SH-SY5Y (cell line): ENCODE data around the gene AHR.

Source experiments
- GATA2 ChIP-seq: IDR thresholded peaks from 2 replicates; pipeline ENCODE4 v1.6.1; 2011; ENCODE audit warnings: mild to moderate bottlenecking, low read depth, low read length
- GATA3 ChIP-seq: IDR thresholded peaks from 2 replicates; pipeline ENCODE4 v1.6.1; 2011; ENCODE audit warnings: low read depth, mild to moderate bottlenecking, low read length, moderate library complexity

The AHR gene

DNA sequence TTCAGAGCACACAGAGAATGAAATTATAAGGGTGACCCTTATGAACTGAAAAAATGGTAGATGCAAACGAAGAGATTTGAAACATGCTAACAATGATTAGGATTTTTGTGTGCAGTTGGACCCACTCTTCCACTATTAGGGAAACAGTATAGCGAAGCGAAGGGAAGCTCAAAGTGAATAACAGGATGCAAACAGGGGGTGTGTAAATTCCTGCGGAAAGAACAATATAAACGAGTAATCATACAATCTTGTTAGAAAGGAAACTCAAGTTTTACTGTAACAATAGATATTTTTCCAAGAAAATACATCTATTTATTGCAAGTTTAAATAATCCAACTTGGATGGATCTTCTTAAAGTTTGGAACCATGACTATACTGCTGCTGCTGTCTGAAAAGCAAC, 14.7 kb downstream of the AHR start:
- TF ChIP-seq GATA3, result no peak
- no peak for TF ChIP-seq GATA2

GRCh38 chr7:17315974-17316373, 17.5 kb downstream of the AHR start:
- TF ChIP-seq GATA3, result no peak
- no peak for TF ChIP-seq GATA2

GRCh38 chr7:17318146-17318545, 19.7 kb downstream of the AHR start:
- TF ChIP-seq GATA3 (no peak), GATA2 (no peak)

GRCh38 chr7:17319164-17320101, 21.0 kb downstream of the AHR start:
- TF ChIP-seq GATA2 (no peak), GATA3 (no peak)

DNA sequence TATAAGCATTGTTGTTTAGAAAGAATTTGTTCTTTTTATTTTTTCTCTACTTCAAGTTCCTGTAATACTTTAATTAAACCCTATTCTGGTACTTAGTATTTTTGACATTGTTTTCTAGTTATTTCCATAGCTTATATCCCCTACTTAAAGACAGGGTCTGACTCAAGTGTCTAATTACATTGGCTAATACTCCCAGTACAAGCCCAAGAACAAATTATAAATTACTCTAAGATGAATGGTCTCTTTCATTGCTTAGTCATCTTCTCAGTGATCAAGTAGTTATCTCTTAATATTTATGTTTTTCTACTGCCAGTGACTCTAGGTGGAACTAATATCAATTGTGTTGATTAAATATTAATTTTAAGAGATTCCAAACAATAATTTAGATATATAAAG, 21.6 kb downstream of the AHR start:
- no peak for TF ChIP-seq GATA3
- no peak for TF ChIP-seq GATA2

DNA sequence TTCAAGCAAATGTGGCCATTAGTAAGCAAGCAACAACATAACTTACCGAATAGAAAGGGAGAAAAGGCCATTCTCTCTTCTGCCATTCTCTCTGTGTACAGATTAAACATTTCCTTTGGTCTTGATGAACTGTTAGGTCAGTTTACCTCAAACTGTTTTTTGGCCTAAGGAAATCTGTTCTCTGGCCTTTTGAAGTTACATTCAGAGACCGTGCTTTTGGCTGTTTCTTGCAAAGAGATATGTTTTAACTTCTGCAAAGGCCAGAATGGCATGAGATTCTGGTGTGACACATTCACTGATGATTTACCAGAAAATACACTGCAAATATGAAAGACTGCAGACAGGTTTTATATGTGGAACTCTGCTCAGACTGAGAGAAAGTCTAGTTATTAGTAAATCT, 22.2 kb downstream of the AHR start:
- no peak for TF ChIP-seq GATA3
- no peak for TF ChIP-seq GATA2

DNA sequence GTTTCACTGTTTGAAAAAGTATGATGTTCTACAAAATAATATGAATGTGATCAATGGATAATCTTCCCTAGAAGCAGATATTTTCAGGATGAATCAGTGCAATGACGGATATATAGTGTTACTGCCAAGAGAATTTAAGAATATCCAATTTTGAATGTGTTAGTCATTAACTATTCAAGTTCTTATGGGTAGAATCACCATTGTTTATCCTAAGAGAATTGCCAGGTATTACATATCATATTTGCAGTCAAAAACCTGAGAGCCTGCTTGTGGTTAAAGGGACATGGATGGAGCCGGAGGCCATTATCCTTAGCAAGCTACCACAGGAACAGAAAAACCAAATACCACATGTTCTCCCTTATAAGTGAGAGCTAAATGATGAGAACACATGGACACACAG, 26.9 kb downstream of the AHR start:
- TF ChIP-seq GATA2, result no peak
- TF ChIP-seq GATA3, result no peak

DNA sequence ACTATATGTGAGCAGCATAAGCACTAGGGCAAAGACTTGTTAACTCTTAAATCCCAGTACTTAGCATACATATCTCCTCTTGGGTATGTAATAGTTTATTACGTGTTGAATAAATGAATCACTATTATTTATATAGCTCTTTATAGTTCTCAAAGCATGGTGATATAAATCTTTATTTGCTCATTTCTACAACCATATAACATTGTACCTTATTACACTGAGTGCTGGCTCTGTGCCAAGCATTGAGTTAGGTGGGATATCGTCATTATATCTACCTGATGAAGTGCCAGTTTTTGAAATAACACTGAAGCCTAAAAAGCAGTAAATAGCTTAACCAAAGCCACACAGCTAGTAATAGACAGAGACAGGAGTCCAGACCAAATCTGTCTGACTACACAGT, 27.9 kb downstream of the AHR start:
- no peak for TF ChIP-seq GATA2

GRCh38 chr7:17328641-17329040, 30.2 kb downstream of the AHR start:
- TF ChIP-seq GATA3 (no peak), GATA2 (no peak)

DNA sequence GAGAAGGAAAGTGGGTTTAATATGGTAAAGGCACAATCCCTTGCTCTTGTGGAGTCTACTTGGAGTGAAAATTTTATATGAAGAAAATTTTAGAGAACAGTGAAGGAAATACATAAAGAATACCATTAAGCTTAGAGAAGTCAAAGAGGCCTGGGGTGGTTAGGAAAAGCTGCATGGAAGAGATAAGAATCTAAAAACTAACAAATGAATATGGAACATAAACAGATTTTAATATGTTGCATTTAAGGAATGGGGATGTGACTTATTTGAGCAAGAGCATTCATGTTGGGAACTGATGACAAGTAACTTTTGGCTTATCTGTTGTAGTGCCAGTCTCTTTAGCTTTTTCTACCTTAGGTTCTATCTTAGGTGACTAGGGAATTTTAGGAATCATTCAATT, 31.0 kb downstream of the AHR start:
- TF ChIP-seq GATA2, result no peak
- TF ChIP-seq GATA3, result no peak

DNA sequence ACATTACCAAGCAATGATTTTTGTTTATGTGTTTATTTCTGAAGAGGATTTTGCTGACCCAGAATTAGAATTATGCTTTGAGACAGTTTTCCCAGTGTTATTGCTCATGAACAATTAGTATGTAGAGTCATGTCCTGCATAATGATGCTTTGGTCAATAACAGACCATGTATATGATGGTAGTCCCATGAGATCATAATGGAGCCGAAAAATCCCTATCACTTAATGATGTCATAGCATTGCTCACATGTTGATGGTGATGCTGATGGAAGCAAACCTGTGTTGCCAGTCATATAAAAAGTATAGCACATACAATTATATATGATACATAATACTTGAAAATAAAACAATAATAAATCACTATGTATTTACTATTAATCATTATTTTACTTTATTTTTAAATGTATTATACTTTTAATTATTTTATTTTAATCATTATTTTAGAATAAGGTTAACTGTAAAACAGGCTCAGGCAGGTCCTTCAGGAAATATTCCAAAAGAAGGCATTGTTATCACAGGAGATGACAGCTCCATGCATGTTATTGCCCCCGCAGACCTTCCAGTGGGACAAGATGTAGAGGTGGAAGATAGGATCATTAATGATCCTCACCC, 33.5 kb downstream of the AHR start:
- no peak for TF ChIP-seq GATA3
- TF ChIP-seq GATA2, result no peak

DNA sequence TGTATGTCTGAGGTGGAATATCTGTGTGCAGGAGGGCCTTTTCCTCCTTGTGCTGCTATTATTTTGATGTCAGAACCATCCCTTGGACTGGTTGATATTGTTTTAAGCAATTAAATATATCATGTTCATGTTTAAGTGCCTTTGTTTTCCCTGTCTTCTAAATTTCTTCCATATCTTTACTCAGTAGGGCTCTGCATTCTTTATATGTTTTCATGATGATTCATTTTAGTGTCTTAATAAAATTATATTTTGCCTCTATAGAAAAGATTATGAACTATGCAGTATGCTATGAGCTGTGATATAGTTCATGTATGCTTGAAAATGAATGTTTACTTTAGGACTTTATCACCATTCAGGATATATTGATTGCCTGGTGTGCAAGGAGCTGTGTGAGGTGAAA, 34.8 kb downstream of the AHR start:
- TF ChIP-seq GATA3, result no peak
- TF ChIP-seq GATA2, result no peak

DNA sequence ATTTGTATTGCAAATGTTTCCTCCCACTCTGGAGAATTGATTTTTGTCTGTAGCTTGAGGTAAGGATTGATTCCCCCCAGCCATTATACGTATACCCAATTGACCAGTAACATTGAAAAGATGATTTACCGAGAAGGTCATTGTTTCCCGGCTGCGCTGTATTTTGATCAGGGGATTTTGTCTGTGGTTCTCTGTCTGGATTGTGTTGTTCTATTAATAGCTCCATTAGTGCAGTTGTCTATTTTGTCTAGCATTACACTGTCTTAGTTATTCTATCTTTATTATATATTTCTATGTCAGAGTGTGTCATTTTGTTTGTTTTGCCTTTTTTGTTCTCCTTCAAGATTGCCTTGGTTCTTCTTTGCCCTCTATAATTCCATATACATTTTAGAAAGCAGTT, 37.7 kb downstream of the AHR start:
- TF ChIP-seq GATA2 (no peak), GATA3 (no peak)

DNA sequence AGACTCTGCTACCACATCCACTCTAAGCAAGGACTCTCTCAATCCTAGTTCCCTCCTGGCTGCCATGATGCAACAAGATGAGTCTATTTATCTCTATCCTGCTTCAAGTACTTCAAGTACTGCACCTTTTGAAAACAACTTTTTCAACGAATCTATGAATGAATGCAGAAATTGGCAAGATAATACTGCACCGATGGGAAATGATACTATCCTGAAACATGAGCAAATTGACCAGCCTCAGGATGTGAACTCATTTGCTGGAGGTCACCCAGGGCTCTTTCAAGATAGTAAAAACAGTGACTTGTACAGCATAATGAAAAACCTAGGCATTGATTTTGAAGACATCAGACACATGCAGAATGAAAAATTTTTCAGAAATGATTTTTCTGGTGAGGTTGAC, 40.7 kb downstream of the AHR start:
- TF ChIP-seq GATA3, result no peak
- TF ChIP-seq GATA2, result no peak

GRCh38 chr7:17339952-17340351, 41.5 kb downstream of the AHR start:
- TF ChIP-seq GATA2 (no peak), GATA3 (no peak)

GRCh38 chr7:17340655-17341054, 42.2 kb downstream of the AHR start:
- no peak for TF ChIP-seq GATA2
- no peak for TF ChIP-seq GATA3
